ENCODE measurements around the gene VILL.

Gene VILL

DNA sequence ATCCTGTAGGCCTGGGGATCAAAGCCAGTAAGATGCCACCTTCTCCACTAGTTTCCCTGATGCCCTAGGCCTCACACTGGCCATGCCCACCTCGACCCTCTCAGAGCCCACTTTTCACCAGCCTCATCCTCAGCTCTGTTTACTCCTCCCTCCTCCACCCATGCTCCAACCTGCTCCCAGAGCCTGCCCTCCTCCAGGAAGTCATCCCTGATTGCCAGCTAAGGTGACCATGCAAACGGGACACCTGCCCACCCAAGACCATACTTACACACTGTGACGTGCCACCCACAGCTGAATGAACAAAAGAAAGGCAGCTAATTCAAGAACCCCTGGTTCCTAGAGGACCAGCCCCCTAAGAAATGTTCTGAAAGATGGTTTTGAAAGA lies 29.7 kb downstream of the VILL start:
- no peak for DNase-seq (ENCODE audit: low read depth)
- TF ChIP-seq, protein P1, sequence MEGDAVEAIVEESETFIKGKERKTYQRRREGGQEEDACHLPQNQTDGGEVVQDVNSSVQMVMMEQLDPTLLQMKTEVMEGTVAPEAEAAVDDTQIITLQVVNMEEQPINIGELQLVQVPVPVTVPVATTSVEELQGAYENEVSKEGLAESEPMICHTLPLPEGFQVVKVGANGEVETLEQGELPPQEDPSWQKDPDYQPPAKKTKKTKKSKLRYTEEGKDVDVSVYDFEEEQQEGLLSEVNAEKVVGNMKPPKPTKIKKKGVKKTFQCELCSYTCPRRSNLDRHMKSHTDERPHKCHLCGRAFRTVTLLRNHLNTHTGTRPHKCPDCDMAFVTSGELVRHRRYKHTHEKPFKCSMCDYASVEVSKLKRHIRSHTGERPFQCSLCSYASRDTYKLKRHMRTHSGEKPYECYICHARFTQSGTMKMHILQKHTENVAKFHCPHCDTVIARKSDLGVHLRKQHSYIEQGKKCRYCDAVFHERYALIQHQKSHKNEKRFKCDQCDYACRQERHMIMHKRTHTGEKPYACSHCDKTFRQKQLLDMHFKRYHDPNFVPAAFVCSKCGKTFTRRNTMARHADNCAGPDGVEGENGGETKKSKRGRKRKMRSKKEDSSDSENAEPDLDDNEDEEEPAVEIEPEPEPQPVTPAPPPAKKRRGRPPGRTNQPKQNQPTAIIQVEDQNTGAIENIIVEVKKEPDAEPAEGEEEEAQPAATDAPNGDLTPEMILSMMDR (conservative IDR thresholded peaks at IDR 0.05; ENCODE audit: control insufficient read depth, insufficient read depth, low read depth, low read length): no peak
- no peak overlapping the region for H3K4me3 ChIP-seq (ENCODE audit: control insufficient read depth, low read depth, low read length)

DNA sequence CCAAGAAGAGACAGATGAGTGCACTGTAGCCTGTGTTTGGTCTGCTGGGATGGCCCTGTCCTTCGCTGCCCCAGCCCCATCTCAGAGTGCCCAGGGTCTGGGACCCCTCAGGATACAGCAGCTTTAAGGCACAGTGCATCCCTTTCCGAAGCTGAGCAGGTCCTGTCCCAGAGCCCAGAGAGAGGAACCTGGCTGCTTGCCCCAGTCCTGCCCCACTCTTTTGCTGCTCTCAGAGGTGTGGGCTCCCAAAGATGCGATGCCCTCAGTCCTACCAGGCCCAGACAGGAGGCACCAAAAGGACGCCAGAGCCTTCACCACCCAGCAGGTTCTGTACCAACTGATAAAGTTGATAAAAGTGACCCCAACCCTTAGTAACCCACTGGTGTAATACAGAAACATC lies 30.6 kb downstream of the VILL start:
- TF ChIP-seq, protein P1 (conservative IDR thresholded peaks at IDR 0.05; ENCODE audit: control insufficient read depth, insufficient read depth, low read depth, low read length): no peak
- H3K4me3 ChIP-seq (ENCODE audit: control insufficient read depth, low read depth, low read length): no peak overlapping the region
- DNase-seq (ENCODE audit: low read depth): no peak

DNA sequence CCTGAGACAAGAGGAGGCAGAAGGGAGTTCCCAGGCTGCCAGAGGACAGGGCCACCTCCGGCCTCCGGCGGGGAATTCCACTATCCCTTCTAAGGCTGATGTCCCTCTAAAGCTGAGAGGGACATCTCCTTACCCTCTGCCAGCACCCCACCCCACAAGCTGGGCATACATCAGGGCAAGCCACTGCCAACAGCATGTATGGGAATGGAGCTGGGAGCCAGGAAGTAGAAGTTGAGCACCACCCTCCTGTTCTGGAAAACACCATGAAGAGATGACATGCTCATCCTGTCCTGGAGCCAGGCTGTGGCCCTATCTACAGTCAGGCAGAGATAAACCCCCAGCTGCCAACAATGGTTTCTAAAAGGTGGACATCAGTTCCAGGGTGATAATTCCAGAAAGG lies 31.7 kb downstream of the VILL start:
- TF ChIP-seq, protein P1 (conservative IDR thresholded peaks at IDR 0.05; ENCODE audit: control insufficient read depth, insufficient read depth, low read depth, low read length): no peak
- H3K4me3 ChIP-seq (ENCODE audit: control insufficient read depth, low read depth, low read length): no peak overlapping the region
- no peak for DNase-seq (ENCODE audit: low read depth)

DNA sequence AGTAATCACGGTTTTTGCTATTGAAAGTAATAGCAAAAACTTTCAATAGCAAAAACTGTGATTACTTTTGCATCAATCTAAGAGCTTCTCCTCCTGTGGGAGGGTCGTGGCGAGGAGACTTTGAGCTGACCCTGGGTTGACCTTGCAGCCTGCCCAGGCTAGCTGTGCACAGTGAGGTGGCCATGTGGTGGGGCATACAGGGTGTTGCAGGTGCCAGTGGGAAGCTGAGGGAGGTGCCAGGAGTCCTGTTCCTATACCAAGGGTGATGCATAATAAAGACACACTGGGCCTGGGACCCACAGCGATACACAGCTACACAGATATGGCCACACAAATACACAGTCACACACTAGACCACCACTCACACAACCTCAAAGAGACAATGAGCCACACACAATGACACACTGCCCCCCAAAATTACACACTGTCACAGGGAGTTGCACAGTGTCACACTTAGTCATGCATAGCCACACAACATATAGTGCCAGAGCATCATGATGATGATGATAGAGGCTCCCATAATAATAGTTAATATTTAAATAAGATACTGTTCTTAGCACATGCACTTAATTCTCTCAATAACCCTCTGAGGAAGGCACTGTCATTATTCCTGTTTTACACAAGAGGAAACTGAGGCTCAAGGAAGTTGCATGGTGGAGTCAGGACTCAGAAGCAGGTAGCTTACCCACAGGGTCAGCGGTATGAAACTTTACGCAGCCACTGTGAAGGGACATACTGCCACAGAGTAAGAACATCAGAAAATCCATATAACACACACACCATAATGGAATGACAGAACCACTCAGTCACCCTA lies 32.5 kb downstream of the VILL start:
- H3K4me3 ChIP-seq (ENCODE audit: control insufficient read depth, low read depth, low read length): no peak overlapping the region
- TF ChIP-seq, protein P1 (conservative IDR thresholded peaks at IDR 0.05; ENCODE audit: control insufficient read depth, insufficient read depth, low read depth, low read length): no peak
- no peak for DNase-seq (ENCODE audit: low read depth)

DNA sequence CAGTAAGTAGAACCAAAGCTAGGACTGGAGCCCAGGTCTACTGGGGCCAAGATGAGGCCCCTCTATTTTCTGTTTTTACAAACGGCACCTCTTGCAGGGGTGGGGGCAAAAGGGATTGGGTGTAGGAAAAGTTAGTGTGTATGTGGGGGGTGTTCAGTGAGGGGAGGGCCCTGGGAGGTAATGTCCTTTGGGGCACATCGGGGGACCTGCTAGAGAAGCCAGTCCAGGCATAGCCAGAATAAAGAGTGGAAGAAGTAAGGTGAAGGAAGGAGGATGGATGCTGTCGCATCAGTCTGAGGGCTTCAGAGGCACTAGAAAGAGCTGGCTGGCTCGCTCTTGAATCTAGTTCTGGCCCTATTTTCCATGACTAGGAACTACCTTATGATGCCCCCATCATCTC lies 36.3 kb downstream of the VILL start:
- no peak overlapping the region for H3K4me3 ChIP-seq (ENCODE audit: control insufficient read depth, low read depth, low read length)
- DNase-seq (ENCODE audit: low read depth): no peak
- TF ChIP-seq, protein P1 (conservative IDR thresholded peaks at IDR 0.05; ENCODE audit: control insufficient read depth, insufficient read depth, low read depth, low read length): no peak

DNA sequence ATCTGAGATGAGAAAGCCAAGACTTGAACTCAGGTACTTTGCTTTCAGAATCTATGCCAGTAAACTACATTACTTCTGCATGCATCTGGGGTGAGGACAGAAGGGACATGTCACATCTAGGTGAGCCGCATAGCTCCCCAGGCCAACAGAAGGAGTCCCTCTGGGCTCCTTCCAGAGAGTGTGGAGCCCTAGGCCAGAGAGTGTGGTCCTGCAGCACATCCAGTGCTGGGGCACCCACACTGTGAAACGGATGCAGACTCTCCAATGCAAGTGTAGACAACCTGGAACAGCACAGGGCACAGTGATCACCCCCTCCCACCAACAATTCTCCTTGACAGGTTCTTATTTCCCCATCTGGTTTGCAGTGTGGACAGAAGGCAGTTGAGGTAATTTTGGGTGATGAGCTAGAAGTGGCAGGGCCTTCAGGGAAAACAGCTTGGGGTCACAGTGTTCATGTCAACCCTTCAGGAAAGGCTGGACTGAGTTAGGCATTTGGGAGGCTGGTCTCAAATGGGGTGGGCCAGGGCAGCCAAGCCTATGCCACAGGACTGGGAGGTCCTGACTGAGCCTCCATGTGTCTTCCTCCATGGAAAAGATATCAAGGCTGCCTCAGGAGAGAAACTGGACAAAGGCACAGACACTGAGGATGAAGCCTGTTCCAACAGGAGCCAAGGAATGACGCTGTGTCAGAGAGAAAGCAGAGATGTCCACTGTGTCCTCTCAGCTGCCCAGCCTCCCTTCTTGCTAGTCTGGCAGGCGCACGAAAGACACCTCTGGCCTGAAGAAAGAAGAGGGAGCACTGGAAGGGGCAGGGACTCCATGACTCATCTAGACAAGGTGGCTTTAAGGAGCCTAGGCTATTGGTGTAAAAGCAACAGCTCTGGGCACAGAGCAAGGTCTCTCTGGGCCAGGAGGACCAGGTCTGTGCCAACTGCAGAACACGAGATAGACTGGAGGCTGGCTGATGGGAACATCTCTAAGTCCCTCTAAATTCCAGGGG lies 37.2 kb downstream of the VILL start:
- TF ChIP-seq, protein P1 (conservative IDR thresholded peaks at IDR 0.05; ENCODE audit: control insufficient read depth, insufficient read depth, low read depth, low read length): no peak
- DNase-seq (ENCODE audit: low read depth): no peak
- H3K4me3 ChIP-seq (ENCODE audit: control insufficient read depth, low read depth, low read length): no peak overlapping the region
